Spleen (tissue), 11 donors: Measurements from ENCODE around the gene HIF3A. TPM values are rescaled to one million over a fixed set of nuclear protein-coding genes. Genes with fewer than 3 reads are reported as not detected.

Experiments
- DNase-seq: peaks from one replicate; pipeline ENCODE4 v3.0.0-alpha.2; 2020
- H3K27ac ChIP-seq, 8 donors: fragments of 200-600 bp; sonication (generic) in 7 of 8; 1 replicate in 4 of 8; 2 replicates in 4 of 8; pipeline versions ENCODE4 v1.5.0 to v1.8.0; 2016 to 2021; ENCODE audit warnings: inconsistent platforms in 4 of 8, mild to moderate bottlenecking in 4 of 8, moderate library complexity in 1 of 8
- H3K27me3 ChIP-seq, 7 donors: fragments of 200-600 bp; sonication (generic) in 6 of 7; replicated peaks in 1 of 7; 1 replicate in 4 of 7; 2 replicates in 3 of 7; pipeline versions ENCODE4 v1.5.0 to v1.8.0; 2016 to 2021; ENCODE audit warnings: inconsistent platforms in 3 of 7, mild to moderate bottlenecking in 1 of 7
- H3K36me3 ChIP-seq, 6 donors: fragments of 200-600 bp; sonication (generic) in 5 of 6; 1 replicate in 4 of 6; 2 replicates in 2 of 6; pipeline versions ENCODE4 v1.5.0 to v1.8.0; 2016 to 2021; ENCODE audit warnings: inconsistent platforms in 2 of 6
- H3K4me1 ChIP-seq, 6 donors: fragments of 200-600 bp; sonication (generic) in 5 of 6; 1 replicate in 3 of 6; 2 replicates in 3 of 6; pipeline versions ENCODE4 v1.5.0 to v1.8.0; 2016 to 2021; ENCODE audit warnings: inconsistent platforms in 3 of 6
- H3K4me3 ChIP-seq, 8 donors: fragments of 200-600 bp; sonication (generic) in 7 of 8; 1 replicate in 4 of 8; 2 replicates in 4 of 8; pipeline versions ENCODE4 v1.5.0 to v1.8.0; 2016 to 2021; ENCODE audit warnings: inconsistent platforms in 4 of 8, mild to moderate bottlenecking in 4 of 8, moderate library complexity in 2 of 8
- H3K9me3 ChIP-seq, 8 donors: fragments of 200-600 bp; sonication (generic) in 7 of 8; 1 replicate in 4 of 8; 2 replicates in 4 of 8; pipeline versions ENCODE4 v1.5.0 to v1.8.0; 2016 to 2021; ENCODE audit warnings: inconsistent platforms in 4 of 8
- CTCF ChIP-seq, 11 experiments: fragments of 200-600 bp in 7 of 11; fragments of 450-650 bp in 4 of 11; sonication (generic) in 4 of 11; IDR thresholded peaks in 8 of 11; conservative IDR thresholded peaks in 3 of 11; 1 replicate in 7 of 11; 2 replicates in 4 of 11; pipeline versions ENCODE4 v1.4.0 to v1.8.0; 2016 to 2021; ENCODE audit warnings: antibody characterized with exemption in 11 of 11, inconsistent platforms in 4 of 11, mild to moderate bottlenecking in 1 of 11
- POLR2A ChIP-seq, 3 donors: fragments of 450-650 bp; IDR thresholded peaks; one replicate each; pipeline ENCODE4 v1.5.1; 2017; ENCODE audit warnings: antibody characterized with exemption in 3 of 3, mild to moderate bottlenecking in 1 of 3
- POLR2AphosphoS5 ChIP-seq, 3 donors: sonication (generic); formaldehyde crosslinking; IDR thresholded peaks; one replicate each; pipeline ENCODE4 v1.5.1; 2017; ENCODE audit warnings: antibody characterized with exemption in 3 of 3
- WGBS, 5 donors: extraction: QIAGEN DNeasy Blood & Tissue Kit in 3 of 5; methylation state at CpG; one replicate each; pipeline versions ENCODE4 v1.1.5 to v1.1.7; 2013 to 2018; 5-methylcytosine and 5-hydroxymethylcytosine counted together
- intact Hi-C: fragments of 100-400 bp; cut with DNase I; formaldehyde crosslinking; loops from one replicate; pipeline ENCODE4 v1.15.0; 2023; ENCODE audit warnings: low total_unique reads
- polyA plus RNA-seq, 3 donors: library from polyadenylated mRNA; stranded (reverse); fragments of 200-250 nt; gene quantifications; one replicate each; pipeline ENCODE4 v1.2.1, GENCODE V29; 2013
- total RNA-seq, 7 donors: library from RNA; depleted of rRNA in 3 of 7; stranded (reverse); fragments of >200 nt in 3 of 7; fragmentation: NEBNext Ultra II Directional in 4 of 7; extraction: Animal tissue kit (Norgen Biotek cat#: 25700) in 4 of 7; gene quantifications; one replicate each; pipeline versions ENCODE4 v1.1.0 to v1.2.1, GENCODE V29; 2016 to 2021
- donor health status: healthy with polysubstance abuse.
- donor health status: DM: no; HTN: no; CAD: no; lungs with moderate emphysema.
- donor health status: DM: no; HTN: no; CAD: no.
- donor health status: Bipolar disorder and iron deficiency.
- donor health status: healthy.
- donor health status: DM: no; HTN: no; CAD: no.
- donor health status: DM: yes; HTN: yes; CAD: no.

HIF3A gene
- total and polyA plus RNA-seq, 10 donors: 5.0 to 126 (median 78.5) TPM

DNA sequence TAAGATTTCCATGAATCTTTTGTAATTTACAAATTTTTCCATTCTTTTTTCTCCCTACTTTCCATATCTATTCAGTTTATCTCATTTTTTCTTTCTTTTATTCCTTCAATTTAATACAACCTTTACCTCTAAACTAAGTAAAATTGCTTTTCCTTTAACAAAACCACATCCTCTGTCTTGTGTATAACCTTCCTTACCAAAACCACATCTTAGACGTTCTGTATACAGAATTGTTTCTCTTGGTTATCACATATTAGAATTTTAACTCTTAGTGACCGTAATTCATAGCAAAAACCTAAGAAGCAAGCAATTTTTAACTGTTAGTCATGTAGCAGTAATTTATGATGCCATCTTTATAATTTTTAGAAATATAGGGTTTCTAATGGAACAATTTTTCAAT is 65.1 kb downstream of the HIF3A start:
- no peaks in the 10 kb centered on the region for H3K27me3 ChIP-seq
- peak overlapping the region in 1 of 8 donors; percentile 7 for H3K27ac ChIP-seq
- peaks cover 0 to 94% (median 24%) of the 10 kb centered on the region in 6 donors for H3K4me1 ChIP-seq
- WGBS, 5 donors: 25 to 44% (median 37%) methylated on average over 2 of the region's 2 CpGs
- H3K9me3 ChIP-seq: no peaks in the 10 kb centered on the region
- TF ChIP-seq POLR2AphosphoS5 (IDR thresholded peaks at IDR 0.05) (no peak), CTCF (IDR thresholded peaks at IDR 0.05 in 8 of 11, conservative IDR thresholded peaks at IDR 0.05 in 3 of 11) (no peak), POLR2A (IDR thresholded peaks at IDR 0.05) (no peak)
- intact Hi-C loops: no loop called here
- H3K4me3 ChIP-seq: no peak overlapping the region
- DNase-seq: no peak
- peaks cover 3 to 67% (median 26%) of the 10 kb centered on the region in 6 donors for H3K36me3 ChIP-seq

DNA sequence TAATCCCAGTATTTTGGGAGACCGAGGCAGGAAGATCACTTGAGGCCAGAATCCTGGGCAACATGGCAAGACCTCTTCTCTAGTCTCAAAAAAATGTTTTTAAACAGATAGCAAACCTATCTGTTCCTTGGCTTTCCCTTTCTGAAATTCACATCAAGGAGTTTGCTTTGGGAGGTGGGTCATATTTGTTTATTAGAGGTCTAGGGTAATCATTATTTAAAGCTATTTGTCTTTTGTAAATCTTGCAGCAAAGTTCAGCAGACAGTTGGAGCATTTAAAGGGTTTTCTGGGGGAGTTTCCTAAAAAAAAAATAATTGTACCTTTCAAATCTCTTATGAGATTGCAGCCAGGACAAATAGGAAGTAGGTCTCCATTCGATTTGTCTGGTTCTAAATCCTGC is 67.5 kb downstream of the HIF3A start:
- Histone ChIP-seq H3K27me3 (no peaks in the 10 kb centered on the region), H3K4me3 (no peak overlapping the region), H3K27ac (no peak overlapping the region), H3K4me1 (peaks cover 0 to 94% (median 19%) of the 10 kb centered on the region in 6 donors), H3K36me3 (peaks cover 3 to 68% (median 22%) of the 10 kb centered on the region in 6 donors), H3K9me3 (no peaks in the 10 kb centered on the region)
- WGBS, 5 donors: 89 to 97% (median 92%) methylated on average over 2 of the region's 2 CpGs
- TF ChIP-seq POLR2AphosphoS5 (IDR thresholded peaks at IDR 0.05) (no peak), POLR2A (IDR thresholded peaks at IDR 0.05) (no peak), CTCF (IDR thresholded peaks at IDR 0.05 in 8 of 11, conservative IDR thresholded peaks at IDR 0.05 in 3 of 11) (no peak)
- no peak for DNase-seq
- intact Hi-C loops: no loop called here

GRCh38 chr19:46365561-46365960 is 68.7 kb downstream of the HIF3A start:
- H3K36me3 ChIP-seq: peaks cover 3 to 74% (median 23%) of the 10 kb centered on the region in 6 donors
- no peak overlapping the region for H3K27ac ChIP-seq
- no peaks in the 10 kb centered on the region for H3K27me3 ChIP-seq
- TF ChIP-seq POLR2AphosphoS5 (IDR thresholded peaks at IDR 0.05) (no peak), CTCF (IDR thresholded peaks at IDR 0.05 in 8 of 11, conservative IDR thresholded peaks at IDR 0.05 in 3 of 11) (no peak), POLR2A (IDR thresholded peaks at IDR 0.05) (no peak)
- H3K9me3 ChIP-seq: no peaks in the 10 kb centered on the region
- no peak overlapping the region for H3K4me3 ChIP-seq
- H3K4me1 ChIP-seq: peaks cover 0 to 90% (median 14%) of the 10 kb centered on the region in 6 donors
- no peak for DNase-seq
- 87 to 92% (median 89%) methylated on average over 4 of the region's 4 CpGs for WGBS, 5 donors
- intact Hi-C loops: no loop called here

GRCh38 chr19:46366620-46367292 is 69.9 kb downstream of the HIF3A start:
- H3K36me3 ChIP-seq: peaks cover 3 to 83% (median 23%) of the 10 kb centered on the region in 6 donors
- intact Hi-C loops: no loop called here

More at GRCh38 chr19:46366620-46367292, 69.9 kb downstream of the HIF3A start:
- Histone ChIP-seq H3K27me3 (no peaks in the 10 kb centered on the region), H3K27ac (no peak overlapping the region), H3K9me3 (no peaks in the 10 kb centered on the region), H3K4me3 (no peak overlapping the region), H3K4me1 (peaks cover 4 to 90% (median 21%) of the 10 kb centered on the region in 6 donors)
- TF ChIP-seq CTCF (IDR thresholded peaks at IDR 0.05 in 8 of 11, conservative IDR thresholded peaks at IDR 0.05 in 3 of 11) (no peak), POLR2AphosphoS5 (IDR thresholded peaks at IDR 0.05) (no peak), POLR2A (IDR thresholded peaks at IDR 0.05) (no peak)
- 87 to 92% (median 88%) methylated on average over 9 of the region's 9 CpGs for WGBS, 5 donors
- DNase-seq: no peak
